K562 (cell line): ENCODE measurements around the gene MPHOSPH6. TPM values are rescaled to one million over a fixed set of nuclear protein-coding genes. Genes with fewer than 3 reads are reported as not detected.

Experiments
- ATAC-seq: fragments of 200-7000 bp; cut with Tn5 transposase; 3 replicates; pipeline ENCODE4 v1.9.1; 2020; ENCODE audit warnings: moderate library complexity
- BruUV-seq: library from RNA; stranded (reverse); fragments of 400-500 nt; replicated peaks from 2 replicates; lab custom pipeline; 2021; lab: Mats Ljungman, UMichigan
- CTCF ChIA-PET: fragments of 300-600 bp; formaldehyde crosslinking; extraction: SDS; loops from one replicate; lab custom pipeline; 2021; ENCODE audit warnings: low intra/inter-chr PET ratio; lab: Yijun Ruan, JAX
- POLR2A ChIA-PET: fragments of 300-600, 350-650 bp; sonication (Branson Sonifier 250); formaldehyde crosslinking; extraction: SDS; loops from one replicate; lab custom pipeline; 2021; ENCODE audit warnings: antibody characterized with exemption, inconsistent platforms; lab: Yijun Ruan, JAX
- DNase-seq, 4 experiments: peaks; one replicate each; pipeline versions ENCODE4 v3.0.0 to v3.0.0-alpha.2; 2011 to 2018; ENCODE audit warnings: low spot score in 3 of 4, mixed read lengths in 3 of 4; ENCODE audit errors: extremely low read depth in 1 of 4
- FAIRE-seq: peaks from 2 replicates; lab custom pipeline; 2011; peaks lifted over from hg19 to GRCh38; lab: Jason Lieb, UNC
- H2AFZ ChIP-seq: 2 replicates; pipeline ENCODE4 v1.6.0; 2011; ENCODE audit warnings: low read depth, low read length, control low read depth, inconsistent platforms
- H3K27ac ChIP-seq: fragments of 200-600 bp; 3 replicates; pipeline ENCODE4 v1.8.0; 2011; ENCODE audit warnings: low read depth, mild to moderate bottlenecking, control low read depth, inconsistent platforms, low read length, moderate library complexity, mixed read lengths; ENCODE audit errors: extremely low read depth
- H3K27me3 ChIP-seq, 2 experiments: fragments of 300-600 bp in 1 of 2; 2 replicates in 1 of 2; 3 replicates in 1 of 2; pipeline versions ENCODE4 v1.6.0 to v1.8.0; 2011; ENCODE audit warnings: inconsistent platforms in 2 of 2, low read length in 2 of 2, mild to moderate bottlenecking in 1 of 2, mixed read lengths in 1 of 2, moderate library complexity in 1 of 2; ENCODE audit not compliant: control insufficient read depth in 2 of 2, insufficient read depth in 2 of 2
- H3K36me3 ChIP-seq: fragments of 300-600 bp; 3 replicates; pipeline ENCODE4 v1.8.0; 2011; ENCODE audit warnings: mild to moderate bottlenecking, low read length, inconsistent platforms; ENCODE audit not compliant: control insufficient read depth, insufficient read depth
- H3K4me1 ChIP-seq, 2 experiments: fragments of 200-600 bp in 1 of 2; replicated peaks in 1 of 2; 2 replicates in 1 of 2; 3 replicates in 1 of 2; pipeline versions ENCODE4 v1.5.1 to v1.8.0; 2011; ENCODE audit warnings: inconsistent platforms in 2 of 2, low read length in 2 of 2, mild to moderate bottlenecking in 1 of 2, mixed read lengths in 1 of 2, moderate library complexity in 1 of 2; ENCODE audit not compliant: control insufficient read depth in 2 of 2, insufficient read depth in 2 of 2
- H3K4me2 ChIP-seq: 2 replicates; pipeline ENCODE4 v1.6.1; 2011; ENCODE audit warnings: low read length, control low read depth, inconsistent platforms, mixed read lengths; ENCODE audit not compliant: insufficient read depth
- H3K4me3 ChIP-seq: fragments of 200-600 bp; sonication (generic), shearing (Covaris generic); 2 replicates; pipeline ENCODE4 v1.5.1; 2016; ENCODE audit warnings: control low read depth, inconsistent platforms
- H3K79me2 ChIP-seq: fragments of 200-600 bp; 3 replicates; pipeline ENCODE4 v1.8.0; 2011; ENCODE audit warnings: low read length, inconsistent platforms; ENCODE audit not compliant: control insufficient read depth, insufficient read depth
- H3K9ac ChIP-seq, 2 experiments: 2 replicates each; pipeline versions ENCODE4 v1.6.0 to v1.6.1; 2011; ENCODE audit warnings: low read depth in 2 of 2, low read length in 2 of 2, control low read depth in 1 of 2, inconsistent platforms in 1 of 2, mild to moderate bottlenecking in 1 of 2, mixed read lengths in 1 of 2; ENCODE audit not compliant: insufficient read depth in 1 of 2
- H3K9me1 ChIP-seq: one replicate; pipeline ENCODE4 v1.6.0; 2011; ENCODE audit warnings: inconsistent platforms, mild to moderate bottlenecking, low read length, moderate library complexity; ENCODE audit not compliant: control insufficient read depth, insufficient read depth
- H3K9me3 ChIP-seq: replicated peaks from 2 replicates; pipeline ENCODE4 v1.5.1; 2011; ENCODE audit warnings: low read depth, low read length, inconsistent platforms; ENCODE audit not compliant: control insufficient read depth, insufficient read depth
- H4K20me1 ChIP-seq: replicated peaks from 2 replicates; pipeline ENCODE4 v1.6.1; 2011; ENCODE audit warnings: low read length, inconsistent platforms, mixed read lengths; ENCODE audit not compliant: control insufficient read depth, insufficient read depth
- CBX2 ChIP-seq: fragments of 200-600 bp; sonication (generic); IDR thresholded peaks from one replicate; pipeline ENCODE4 v1.6.1; 2012; ENCODE audit warnings: mild to moderate bottlenecking, low read length, inconsistent platforms; ENCODE audit not compliant: insufficient read depth, poor library complexity, severe bottlenecking
- POLR2H ChIP-seq: IDR thresholded peaks from 2 replicates; pipeline ENCODE4 v1.6.1; 2016; ENCODE audit warnings: missing genetic modification characterization, low read depth, mild to moderate bottlenecking, control low read depth, missing compliant biosample characterization, moderate library complexity
- PYGO2 ChIP-seq: fragments of 450-650 bp; IDR thresholded peaks from 2 replicates; pipeline ENCODE4 v1.6.1; 2016; ENCODE audit warnings: mild to moderate bottlenecking, missing genetic modification characterization, moderate library complexity, missing compliant biosample characterization
- SIX5 ChIP-seq, 2 experiments: IDR thresholded peaks; 2 replicates each; pipeline ENCODE4 v1.6.1; 2011; ENCODE audit warnings: low read length in 2 of 2, borderline replicate concordance in 1 of 2, low read depth in 1 of 2, mild to moderate bottlenecking in 1 of 2, moderate library complexity in 1 of 2; ENCODE audit not compliant: insufficient read depth in 1 of 2
- ZBTB5 ChIP-seq: fragments of 450-650 bp; IDR thresholded peaks from 2 replicates; pipeline ENCODE4 v1.6.1; 2017; ENCODE audit warnings: antibody characterized with exemption
- ZKSCAN8 ChIP-seq: fragments of 200-800 bp; sonication (Bioruptor generic); IDR thresholded peaks from 2 replicates; pipeline ENCODE4 v1.6.1; 2016; ENCODE audit warnings: missing genetic modification characterization, missing compliant biosample characterization
- WGBS: fragments of 100-300 bp; shearing (Covaris generic); methylation state at CpG from one replicate; pipeline ENCODE4 v1.1.6; 2016; ENCODE audit warnings: low coverage, mixed read lengths; ENCODE audit not compliant: insufficient coverage; ENCODE audit errors: missing lambda C conversion rate; 5-methylcytosine and 5-hydroxymethylcytosine counted together
- in situ Hi-C: fragments of 300-500 bp; cut with MboI; formaldehyde crosslinking; loops from 4 replicates; pipeline ENCODE4 v1.15.0; 2018; ENCODE audit warnings: inconsistent platforms, mixed read lengths
- intact Hi-C: fragments of 100-400 bp; cut with micrococcal nuclease; formaldehyde crosslinking; loops from 2 replicates; pipeline ENCODE4 v1.14.2; 2022
- polyA plus RNA-seq, 8 experiments: library from polyadenylated mRNA; depleted of rRNA in 4 of 8; stranded (reverse) in 5 of 8; unstranded in 3 of 8; fragments of >200 nt; fragmentation: Nextera tagmentation in 2 of 8; fragmentation: Illumina TruSeq in 1 of 8; extraction: Ambion mirVana in 2 of 8; extraction: Trizol in 1 of 8; gene quantifications; 2 replicates each; pipeline versions ENCODE4 v1.2.1 to v1.2.3, GENCODE V29; 2011 to 2014; ENCODE audit warnings: inconsistent platforms in 1 of 8, missing spikeins in 1 of 8
- total RNA-seq, 7 experiments: library from RNA; depleted of rRNA in 6 of 7; stranded (reverse); fragments of >200 nt in 6 of 7; fragmentation: Illumina TruSeq in 2 of 7; extraction: Trizol in 2 of 7; gene quantifications; 2 replicates each; pipeline versions ENCODE4 v1.2.1 to v1.2.3, GENCODE V29; 2011 to 2021; ENCODE audit warnings: low replicate concordance in 1 of 7

The MPHOSPH6 gene
- total and polyA plus RNA-seq, 9 of the 15 experiments (the other 6 are each of a cell fraction or from before 2014, with no cell fraction given), result 37.0 to 153 (median 76.7) TPM

DNA sequence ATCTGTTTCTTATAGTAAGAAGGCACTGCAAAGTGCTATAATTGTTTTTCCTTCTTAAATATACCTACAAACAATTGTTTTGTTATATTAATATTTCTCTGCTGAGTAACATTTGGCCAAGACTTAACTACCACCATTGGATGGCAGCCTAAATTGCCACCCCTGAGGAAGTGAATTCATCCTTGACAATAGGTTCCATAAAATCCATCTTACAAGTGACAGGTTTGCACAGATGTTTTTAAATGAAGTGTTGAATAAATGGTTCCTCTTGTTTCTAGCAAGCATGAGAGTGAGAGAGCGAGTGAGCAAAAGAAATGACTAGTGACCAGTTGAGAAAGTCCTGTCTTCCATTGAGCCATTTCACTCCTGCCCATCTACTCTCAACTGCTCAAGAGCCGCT, 8.3 kb upstream of the MPHOSPH6 start (continued):
- no peak for TF ChIP-seq SIX5 (IDR thresholded peaks at IDR 0.05; ENCODE audit: borderline replicate concordance in 1 of 2, insufficient read depth in 1 of 2, low read depth in 1 of 2, low read length in 2 of 2)
- no peak for TF ChIP-seq ZKSCAN8 (CRISPR knock-in tag)
- TF ChIP-seq, all 486 proteins: peak for 0

DNA sequence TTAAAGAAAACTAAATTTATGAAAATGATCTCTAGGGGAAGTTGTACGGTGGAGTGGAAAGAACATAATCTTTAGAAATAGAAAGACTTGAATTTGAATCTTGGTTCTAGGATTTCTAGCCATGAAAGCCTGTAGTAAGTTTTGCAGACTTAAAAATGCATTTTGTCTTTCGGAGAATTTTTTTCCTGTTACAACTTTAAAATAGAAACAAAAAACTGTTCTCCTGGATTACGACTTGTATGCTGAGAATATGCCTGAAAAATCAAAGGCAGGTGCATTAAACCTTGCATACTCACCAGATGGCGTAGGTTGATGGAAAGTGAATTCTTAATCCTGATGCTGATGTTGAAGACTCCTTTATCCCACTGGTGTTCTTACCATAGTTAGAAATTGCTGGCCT, 7.5 kb upstream of the MPHOSPH6 start:
- WGBS, result 4% methylated on average over 4 of the region's 4 CpGs
- Histone ChIP-seq H2AFZ (no peak overlapping the region), H3K4me1 (no peaks in the 10 kb centered on the region), H3K27me3 (peaks cover 5 to 27% of the 10 kb centered on the region in 2 experiments; a peak in 4 of 5 replicates), H3K4me3 (no peak overlapping the region), H3K9me1 (no peaks in the 10 kb centered on the region), H3K36me3 (no peaks in the 10 kb centered on the region), H4K20me1 (no peaks in the 10 kb centered on the region), H3K27ac (no peak overlapping the region), H3K9ac (no peak overlapping the region), H3K79me2 (no peaks in the 10 kb centered on the region), H3K4me2 (no peak overlapping the region), H3K9me3 (no peaks in the 10 kb centered on the region)
- ChIA-PET POLR2A (no interaction called here), CTCF (no interaction called here)
- FAIRE-seq (no peak), DNase-seq (no peak), ATAC-seq (no peak)
- TF ChIP-seq PYGO2 (tag) (no peak), ZBTB5 (no peak), CBX2 (peak; percentile 16), POLR2H (no peak)
- in situ Hi-C loops, result no loop called here
- no TSS peak for BruUV-seq
- intact Hi-C loops, result no loop called here
